Measurements from ENCODE around the gene STIM1.

The STIM1 gene

GRCh38 chr11:3981084-3981633 is 125.7 kb downstream of the STIM1 start:
- no peaks in the 10 kb centered on the region for H3K79me2 ChIP-seq (ENCODE audit: control insufficient read depth, low read length)

GRCh38 chr11:3982431-3982830 is 127.0 kb downstream of the STIM1 start:
- Histone ChIP-seq H3F3A (ENCODE audit: control insufficient read depth, insufficient read depth) (no peaks in the 10 kb centered on the region), H3K4me2 (ENCODE audit: low read length) (no peak overlapping the region), H3K27ac (ENCODE audit: low read depth, low read length) (no peak overlapping the region), H3K27me3 (ENCODE audit: control insufficient read depth, low read length) (no peaks in the 10 kb centered on the region), H4K20me1 (ENCODE audit: control insufficient read depth, insufficient read depth, low read depth, low read length) (no peaks in the 10 kb centered on the region), H3K9me3 (ENCODE audit: control insufficient read depth, insufficient read depth, low read length) (no peaks in the 10 kb centered on the region), H3K36me3 (ENCODE audit: control insufficient read depth, low read length) (no peaks in the 10 kb centered on the region), H3K4me1 (ENCODE audit: control insufficient read depth, low read length) (peaks cover 15% of the 10 kb centered on the region), H3K79me2 (ENCODE audit: control insufficient read depth, low read length) (no peaks in the 10 kb centered on the region), H3K4me3 (ENCODE audit: low read length) (no peak overlapping the region), H3K9me2 (replicated peaks; ENCODE audit: control insufficient read depth, low read length) (no peaks in the 10 kb centered on the region)
- TF ChIP-seq CTCF (IDR thresholded peaks at IDR 0.05; ENCODE audit: low read depth, low read length, poor library complexity, severe bottlenecking) (no peak), EZH2phosphoT487 (IDR thresholded peaks at IDR 0.05; ENCODE audit: borderline replicate concordance, low read length) (no peak)

More at GRCh38 chr11:3981084-3981633, 125.7 kb downstream of the STIM1 start:
- TF ChIP-seq EZH2phosphoT487 (IDR thresholded peaks at IDR 0.05; ENCODE audit: borderline replicate concordance, low read length) (no peak), CTCF (IDR thresholded peaks at IDR 0.05; ENCODE audit: low read depth, low read length, poor library complexity, severe bottlenecking) (no peak)
- Histone ChIP-seq H3K27ac (ENCODE audit: low read depth, low read length) (no peak overlapping the region), H3K36me3 (ENCODE audit: control insufficient read depth, low read length) (no peaks in the 10 kb centered on the region), H3K4me1 (ENCODE audit: control insufficient read depth, low read length) (peaks cover 15% of the 10 kb centered on the region), H3K4me3 (ENCODE audit: low read length) (no peak overlapping the region), H4K20me1 (ENCODE audit: control insufficient read depth, insufficient read depth, low read depth, low read length) (no peaks in the 10 kb centered on the region), H3K4me2 (ENCODE audit: low read length) (no peak overlapping the region), H3F3A (ENCODE audit: control insufficient read depth, insufficient read depth) (no peaks in the 10 kb centered on the region), H3K27me3 (ENCODE audit: control insufficient read depth, low read length) (no peaks in the 10 kb centered on the region), H3K9me3 (ENCODE audit: control insufficient read depth, insufficient read depth, low read length) (no peaks in the 10 kb centered on the region), H3K9me2 (replicated peaks; ENCODE audit: control insufficient read depth, low read length) (no peaks in the 10 kb centered on the region)

GRCh38 chr11:3983101-3983500 is 127.6 kb downstream of the STIM1 start:
- Histone ChIP-seq H3K36me3 (ENCODE audit: control insufficient read depth, low read length) (no peaks in the 10 kb centered on the region), H3K9me3 (ENCODE audit: control insufficient read depth, insufficient read depth, low read length) (no peaks in the 10 kb centered on the region), H3K4me3 (ENCODE audit: low read length) (no peak overlapping the region), H3K79me2 (ENCODE audit: control insufficient read depth, low read length) (no peaks in the 10 kb centered on the region), H3F3A (ENCODE audit: control insufficient read depth, insufficient read depth) (no peaks in the 10 kb centered on the region), H3K9me2 (replicated peaks; ENCODE audit: control insufficient read depth, low read length) (no peaks in the 10 kb centered on the region), H3K4me1 (ENCODE audit: control insufficient read depth, low read length) (peaks cover 15% of the 10 kb centered on the region), H3K27ac (ENCODE audit: low read depth, low read length) (no peak overlapping the region), H4K20me1 (ENCODE audit: control insufficient read depth, insufficient read depth, low read depth, low read length) (no peaks in the 10 kb centered on the region), H3K27me3 (ENCODE audit: control insufficient read depth, low read length) (no peaks in the 10 kb centered on the region), H3K4me2 (ENCODE audit: low read length) (no peak overlapping the region)
- TF ChIP-seq EZH2phosphoT487 (IDR thresholded peaks at IDR 0.05; ENCODE audit: borderline replicate concordance, low read length) = no peak
- no peak for TF ChIP-seq CTCF (IDR thresholded peaks at IDR 0.05; ENCODE audit: low read depth, low read length, poor library complexity, severe bottlenecking)
